GM12801 (cell line): ENCODE measurements around the gene KLHDC10.

ENCODE experiments used
- TF ChIP-seq, protein P1 (sequence below): IDR thresholded peaks from one replicate; pipeline ENCODE4 v1.5.1; 2011; ENCODE audit warnings: control low read depth; ENCODE audit not compliant: insufficient read length; ENCODE audit errors: extremely low read depth

Gene KLHDC10

DNA sequence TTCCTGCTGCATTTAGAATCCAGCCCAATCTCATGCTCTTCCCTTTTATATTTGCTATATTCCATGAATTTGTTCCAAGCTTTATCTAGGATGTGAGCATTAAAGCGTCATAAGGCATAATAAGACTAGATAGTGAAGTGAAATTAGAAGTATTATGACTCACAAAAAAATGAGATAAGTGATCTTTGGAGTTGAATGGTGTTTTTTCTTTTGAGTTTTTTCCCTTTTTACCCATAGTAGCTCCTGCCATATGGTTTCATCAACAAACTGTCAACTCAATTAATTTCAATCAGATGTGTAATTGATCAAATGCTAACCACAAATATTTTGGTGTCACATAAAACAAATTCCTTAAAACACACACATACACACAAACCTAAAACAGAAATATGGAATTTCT, 17.0 kb downstream of the KLHDC10 start:
- TF ChIP-seq, protein P1, sequence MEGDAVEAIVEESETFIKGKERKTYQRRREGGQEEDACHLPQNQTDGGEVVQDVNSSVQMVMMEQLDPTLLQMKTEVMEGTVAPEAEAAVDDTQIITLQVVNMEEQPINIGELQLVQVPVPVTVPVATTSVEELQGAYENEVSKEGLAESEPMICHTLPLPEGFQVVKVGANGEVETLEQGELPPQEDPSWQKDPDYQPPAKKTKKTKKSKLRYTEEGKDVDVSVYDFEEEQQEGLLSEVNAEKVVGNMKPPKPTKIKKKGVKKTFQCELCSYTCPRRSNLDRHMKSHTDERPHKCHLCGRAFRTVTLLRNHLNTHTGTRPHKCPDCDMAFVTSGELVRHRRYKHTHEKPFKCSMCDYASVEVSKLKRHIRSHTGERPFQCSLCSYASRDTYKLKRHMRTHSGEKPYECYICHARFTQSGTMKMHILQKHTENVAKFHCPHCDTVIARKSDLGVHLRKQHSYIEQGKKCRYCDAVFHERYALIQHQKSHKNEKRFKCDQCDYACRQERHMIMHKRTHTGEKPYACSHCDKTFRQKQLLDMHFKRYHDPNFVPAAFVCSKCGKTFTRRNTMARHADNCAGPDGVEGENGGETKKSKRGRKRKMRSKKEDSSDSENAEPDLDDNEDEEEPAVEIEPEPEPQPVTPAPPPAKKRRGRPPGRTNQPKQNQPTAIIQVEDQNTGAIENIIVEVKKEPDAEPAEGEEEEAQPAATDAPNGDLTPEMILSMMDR, result no peak

DNA sequence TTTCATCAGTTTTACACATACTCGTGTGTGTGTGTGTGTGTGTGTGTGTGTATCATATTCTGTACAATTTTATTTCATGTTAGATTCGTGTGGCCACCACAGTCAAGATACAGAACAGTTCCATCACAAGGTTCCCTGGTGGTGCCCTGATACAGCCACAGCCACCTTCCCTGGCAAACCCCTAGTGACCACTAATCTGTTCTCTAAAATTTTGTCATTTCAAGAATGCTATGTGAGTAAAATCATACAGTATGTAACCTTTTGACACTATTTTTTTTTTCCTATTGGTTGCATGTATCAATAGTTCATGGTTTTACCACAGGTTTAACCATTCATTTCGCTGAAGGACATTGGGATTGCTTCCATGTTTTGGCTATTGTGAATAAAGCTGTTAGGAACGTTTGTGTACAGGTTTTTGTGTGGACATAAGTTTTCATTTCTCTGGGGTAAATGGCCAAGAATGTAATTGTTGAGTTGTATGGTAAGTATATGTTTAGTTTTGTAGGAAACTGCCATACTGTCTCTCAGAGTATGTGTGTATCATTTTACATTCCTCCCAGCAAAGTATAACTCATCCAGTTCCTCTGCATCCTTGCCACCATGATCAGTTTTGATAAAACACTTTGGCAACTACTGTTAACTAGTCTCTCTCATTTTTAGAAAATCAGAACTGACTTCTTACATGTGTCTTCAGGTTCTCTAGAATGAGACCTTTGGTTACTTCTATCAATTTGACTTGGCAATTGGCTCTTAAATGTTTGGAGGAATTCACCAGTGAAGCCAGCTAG, 20.6 kb downstream of the KLHDC10 start:
- TF ChIP-seq, protein P1, result no peak

DNA sequence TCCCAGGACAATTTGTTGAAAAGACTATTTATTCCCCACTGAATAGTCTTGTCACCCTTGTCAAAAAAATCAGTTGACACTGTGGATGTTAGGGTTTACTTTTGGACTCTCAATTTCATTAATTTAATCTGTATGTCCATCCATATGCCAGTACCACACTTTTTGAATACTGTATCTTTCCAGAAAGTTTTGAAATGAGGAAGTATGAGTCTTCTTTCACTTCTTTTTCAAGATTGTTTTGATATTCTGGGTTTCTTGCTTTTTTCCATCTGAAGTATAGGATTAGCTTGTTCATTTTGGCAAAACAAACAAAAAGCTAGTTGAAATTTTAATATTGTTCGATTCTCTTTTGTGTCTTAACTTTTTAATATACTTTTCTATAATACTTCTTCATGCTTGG, 21.7 kb downstream of the KLHDC10 start:
- TF ChIP-seq, protein P1, result no peak

DNA sequence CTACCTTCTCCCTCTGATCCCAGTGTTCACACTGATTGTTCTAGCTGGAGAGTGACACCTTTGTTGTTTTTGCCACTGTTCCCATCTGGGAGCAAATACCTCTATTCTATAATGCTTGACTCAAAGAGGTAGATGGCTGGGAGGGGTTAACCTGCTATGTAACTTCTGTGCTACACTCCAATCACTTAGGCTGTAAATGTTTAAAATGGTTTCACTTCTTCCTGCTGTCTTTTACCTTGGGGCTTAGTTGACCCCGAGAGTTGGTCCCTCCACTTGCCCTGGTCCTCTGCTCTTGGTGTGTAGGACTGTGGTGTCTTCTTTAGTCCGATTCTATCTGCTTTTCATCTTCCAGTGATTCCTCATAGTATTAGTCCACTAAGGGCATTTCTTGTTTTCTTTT, 22.3 kb downstream of the KLHDC10 start:
- TF ChIP-seq, protein P1, result no peak

DNA sequence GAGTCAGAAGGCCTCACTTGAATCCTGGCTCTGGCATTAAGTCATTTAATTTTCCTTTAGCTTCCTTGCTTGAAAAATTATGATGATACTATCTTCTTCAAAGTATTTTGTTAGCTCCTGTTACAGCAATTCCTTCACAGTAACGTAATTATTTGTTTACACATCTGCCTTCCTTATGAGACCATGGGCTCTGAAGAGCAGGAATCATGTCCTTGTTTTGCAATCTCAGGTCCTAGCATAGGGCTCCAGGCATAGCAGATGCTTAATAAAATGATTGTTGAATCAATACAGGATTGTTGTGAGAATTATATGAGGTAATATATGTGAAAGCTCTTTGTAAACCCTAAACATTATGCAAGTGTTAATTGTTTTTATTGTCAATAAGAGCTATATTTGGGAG, 25.5 kb downstream of the KLHDC10 start:
- TF ChIP-seq, protein P1, result no peak

DNA sequence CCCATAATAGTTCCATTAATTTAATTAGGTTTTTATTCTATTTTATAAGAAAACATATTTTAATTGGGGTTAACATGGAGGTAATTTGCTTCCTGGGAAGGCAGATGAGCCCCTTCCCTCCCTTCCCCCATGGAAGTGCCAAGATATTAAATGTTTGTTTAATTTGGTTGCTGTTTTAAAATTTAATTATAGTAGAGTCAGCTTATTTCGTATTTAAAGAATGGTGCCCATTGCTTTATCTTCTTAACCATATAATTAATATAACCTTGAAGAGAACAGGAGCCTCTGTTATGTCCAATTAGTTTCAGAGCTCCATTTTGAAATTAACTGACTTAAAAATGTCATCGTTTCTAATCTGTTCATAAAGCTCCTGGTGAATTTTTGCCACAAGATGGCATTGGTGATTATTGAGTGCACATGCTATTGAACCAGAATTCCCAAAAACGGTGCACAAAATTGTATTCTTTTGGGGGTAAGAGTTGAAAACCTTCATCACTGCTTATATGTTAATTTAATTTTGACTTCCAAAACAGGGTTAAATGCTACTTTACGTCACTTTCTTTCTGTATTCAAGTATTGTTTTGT, 26.0 kb downstream of the KLHDC10 start:
- TF ChIP-seq, protein P1, result no peak

DNA sequence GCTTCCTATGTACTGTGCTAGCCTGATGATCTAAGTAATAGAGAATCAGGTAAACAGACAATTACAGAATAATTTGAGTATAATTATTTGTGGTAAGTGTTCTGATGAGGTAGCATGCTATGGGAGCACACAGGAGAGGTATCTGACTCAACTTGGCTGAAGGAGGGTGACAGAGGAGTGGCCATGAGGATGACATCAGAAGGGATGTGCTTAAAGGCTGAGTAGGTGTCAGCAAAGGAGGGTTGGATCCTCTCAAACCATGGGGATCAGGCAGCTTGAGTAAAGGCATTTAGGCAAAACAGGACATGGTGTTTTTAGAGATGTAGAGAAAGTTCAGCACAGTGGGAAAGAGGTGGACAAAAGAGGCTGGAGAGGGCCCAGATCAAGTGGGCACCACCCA, 29.0 kb downstream of the KLHDC10 start:
- TF ChIP-seq, protein P1, result no peak
